ENCODE data around the gene TARP.

TARP gene

DNA sequence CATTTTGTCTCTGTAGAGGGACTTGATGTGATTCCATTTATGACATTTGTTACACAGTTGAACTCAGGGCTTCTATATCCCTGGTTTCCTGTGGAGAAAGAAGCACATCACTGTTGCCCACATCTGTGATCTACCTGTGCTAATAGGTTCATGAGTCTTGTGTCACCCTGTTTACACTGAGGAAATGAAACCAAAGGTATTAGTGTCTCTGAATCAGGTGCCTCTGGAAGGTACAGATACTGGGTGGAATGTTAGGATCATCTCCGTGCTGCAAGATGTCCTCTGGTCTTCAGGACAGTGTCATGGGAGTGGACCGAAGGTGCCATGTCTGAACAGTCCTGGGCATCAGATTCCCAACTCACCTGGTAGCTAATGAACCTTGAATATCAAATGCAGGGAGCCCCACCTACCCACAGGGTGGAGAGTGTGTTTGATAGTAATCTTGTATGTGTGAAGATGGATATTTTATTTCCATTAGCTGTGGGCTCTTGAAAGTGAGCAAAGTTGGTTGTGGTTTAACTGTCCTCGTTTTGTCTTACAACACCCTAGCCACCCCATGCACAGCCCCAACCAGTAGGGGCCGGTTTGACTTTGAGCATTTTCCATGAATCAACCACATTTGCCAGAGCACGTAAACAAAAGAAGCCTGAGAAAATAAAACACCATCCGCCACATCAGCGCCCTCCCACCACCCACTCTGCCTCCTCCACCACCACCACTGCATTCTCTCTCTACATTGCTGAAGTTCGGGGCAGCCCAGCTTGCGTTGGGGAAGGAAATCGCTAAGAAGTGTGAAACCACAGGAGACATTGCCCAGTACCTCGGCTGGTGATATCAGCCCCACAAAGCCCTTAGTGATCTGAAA, 40.7 kb downstream of the TARP start:
- intact Hi-C loops (cut with DNase I), result no loop called here

DNA sequence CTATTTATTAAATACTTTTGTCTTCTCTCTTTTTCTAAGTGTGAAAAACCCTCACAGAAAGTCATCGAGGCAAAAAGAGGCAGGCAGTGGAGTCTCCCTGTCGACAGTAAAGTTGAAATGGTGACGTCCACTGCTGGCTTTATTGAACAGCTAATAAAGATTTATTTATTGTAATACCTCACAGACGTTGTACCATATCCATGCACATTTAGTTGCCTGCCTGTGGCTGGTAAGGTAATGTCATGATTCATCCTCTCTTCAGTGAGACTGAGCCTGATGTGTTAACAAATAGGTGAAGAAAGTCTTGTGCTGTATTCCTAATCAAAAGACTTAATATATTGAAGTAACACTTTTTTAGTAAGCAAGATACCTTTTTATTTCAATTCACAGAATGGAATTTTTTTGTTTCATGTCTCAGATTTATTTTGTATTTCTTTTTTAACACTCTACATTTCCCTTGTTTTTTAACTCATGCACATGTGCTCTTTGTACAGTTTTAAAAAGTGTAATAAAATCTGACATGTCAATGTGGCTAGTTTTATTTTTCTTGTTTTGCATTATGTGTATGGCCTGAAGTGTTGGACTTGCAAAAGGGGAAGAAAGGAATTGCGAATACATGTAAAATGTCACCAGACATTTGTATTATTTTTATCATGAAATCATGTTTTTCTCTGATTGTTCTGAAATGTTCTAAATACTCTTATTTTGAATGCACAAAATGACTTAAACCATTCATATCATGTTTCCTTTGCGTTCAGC, 43.4 kb downstream of the TARP start:
- peak in 1 of 42 donors; percentile 36 for DNase-seq
- intact Hi-C loops (cut with DNase I), result loop anchor here (10.0 kb wide), 1 partner anchor 95 kb away; no protein-coding TSS in a partner anchor

More for the DNA sequence above, 40.7 kb downstream of the TARP start:
- DNase-seq, result no peak

DNA sequence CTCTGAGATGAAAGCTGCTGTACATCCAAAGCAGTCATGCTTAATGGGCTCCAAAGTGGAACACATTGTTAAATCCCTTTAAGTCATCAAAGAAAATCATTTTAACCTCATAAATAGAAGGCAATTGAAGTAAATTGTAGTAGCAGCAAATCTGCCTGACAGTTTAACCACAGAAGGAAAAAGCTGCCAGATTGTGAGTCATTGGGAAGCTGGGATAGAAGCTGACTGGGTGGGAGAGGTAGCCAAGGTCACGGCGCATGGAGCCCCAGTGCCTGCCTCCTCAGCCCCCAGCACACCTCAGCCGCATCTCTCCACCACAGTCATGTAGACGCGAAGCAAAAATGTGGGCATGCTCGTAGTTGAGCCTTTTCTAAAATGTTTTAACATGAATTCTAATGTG, 44.0 kb downstream of the TARP start:
- peak in 9 of 42 donors; percentile 6 to 58 (median 21) for DNase-seq
- intact Hi-C loops (cut with DNase I), result loop anchor here (10.0 kb wide), 1 partner anchor 95 kb away; no protein-coding TSS in a partner anchor

DNA sequence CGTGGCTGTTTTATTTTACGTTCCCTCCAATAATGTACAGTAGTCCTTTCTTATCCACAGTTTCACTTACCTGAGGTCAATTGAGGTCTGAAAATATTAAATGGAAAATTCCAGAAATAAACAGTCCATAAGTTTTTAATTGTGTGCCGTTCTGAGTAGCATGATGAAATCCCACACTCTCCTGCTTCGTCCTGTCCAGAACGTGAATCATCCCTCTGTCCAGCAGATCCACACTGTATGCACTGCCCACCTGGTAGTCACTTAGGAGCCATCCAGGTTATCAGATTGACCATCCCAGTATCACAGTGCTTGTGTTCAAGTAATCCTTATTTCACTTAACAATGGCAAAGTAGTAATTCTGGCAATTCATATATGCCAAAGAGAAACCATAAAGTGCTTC, 49.0 kb downstream of the TARP start:
- no peak for DNase-seq
- intact Hi-C loops (cut with DNase I), result loop anchor here (5.0 to 10.0 kb wide), 2 partner anchors 100 to 117 kb away; no protein-coding TSS in a partner anchor

DNA sequence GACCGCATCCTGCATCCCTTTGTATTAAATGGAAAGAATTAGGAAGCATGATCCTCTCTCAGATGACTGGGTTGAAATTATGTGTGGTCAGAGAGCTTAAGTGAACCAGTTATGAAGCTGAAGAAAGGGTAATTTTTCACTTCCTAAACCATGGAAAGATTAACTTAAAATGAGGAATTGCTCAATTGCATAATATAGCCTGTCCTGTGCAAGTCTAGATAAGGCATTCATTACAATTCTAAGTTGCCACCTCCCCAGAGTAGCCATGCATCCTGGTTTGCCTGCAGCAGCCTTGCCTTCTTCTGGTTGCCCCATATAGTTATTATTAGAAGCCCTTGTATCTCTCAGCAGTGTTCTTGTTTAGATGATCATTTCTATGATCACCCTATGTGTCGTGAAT, 50.1 kb downstream of the TARP start:
- no peak for DNase-seq
- intact Hi-C loops (cut with DNase I), result loop anchor here (5.0 to 10.0 kb wide), 2 partner anchors 101 to 116 kb away; no protein-coding TSS in a partner anchor

DNA sequence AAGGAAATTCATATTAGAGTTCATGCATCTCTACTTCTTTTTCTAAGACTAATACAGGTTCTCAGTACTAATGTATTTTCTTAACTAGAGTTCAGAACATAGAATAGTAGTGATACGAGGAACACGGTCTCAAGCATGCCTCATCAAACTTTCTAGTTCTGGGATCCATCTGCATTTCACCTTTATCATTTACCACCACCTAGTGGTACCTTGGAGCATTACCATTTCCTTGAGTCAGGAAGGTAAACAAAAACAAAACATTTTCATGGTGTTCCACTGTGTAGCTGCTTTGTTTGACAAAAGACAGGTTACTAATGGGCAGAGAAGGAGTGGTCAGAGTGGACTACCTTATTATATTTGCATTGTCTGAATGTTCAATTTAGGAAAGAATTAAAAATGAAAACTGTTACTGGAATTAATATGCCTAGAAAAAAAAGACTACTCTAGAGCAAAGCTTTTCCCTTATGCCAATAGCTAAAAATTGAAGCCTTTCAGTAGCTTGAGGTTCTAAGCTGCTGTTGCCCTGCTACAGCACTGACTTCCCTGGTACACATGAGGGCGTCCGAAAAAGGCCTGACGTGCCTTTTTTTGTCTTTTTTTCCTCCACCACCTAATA, 50.8 kb downstream of the TARP start:
- peak in 10 of 42 donors; percentile 19 to 69 (median 45) for DNase-seq
- intact Hi-C loops (cut with DNase I), result loop anchor here (5.0 to 10.0 kb wide), 2 partner anchors 102 to 115 kb away; no protein-coding TSS in a partner anchor

DNA sequence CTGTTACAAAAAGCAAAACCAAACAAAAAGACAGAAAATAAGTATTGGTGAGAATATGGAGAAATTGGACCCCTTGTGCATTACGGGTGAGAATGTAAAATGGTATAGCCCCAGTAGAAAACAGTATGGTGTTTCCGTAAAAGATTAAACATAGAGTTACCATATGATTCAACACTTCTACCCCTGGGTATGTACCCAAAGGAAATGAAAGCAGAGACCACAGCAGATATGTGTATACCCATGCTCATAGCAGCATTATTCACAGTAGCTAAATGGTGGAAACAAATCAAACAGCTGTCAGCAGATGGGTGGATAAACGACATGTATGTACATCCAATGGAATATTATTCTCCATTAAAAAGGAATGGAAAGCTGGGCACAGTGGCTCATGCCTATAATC, 53.0 kb downstream of the TARP start:
- no peak for DNase-seq
- intact Hi-C loops (cut with DNase I), result loop anchor here (5.0 to 10.0 kb wide), 2 partner anchors 104 to 113 kb away; no protein-coding TSS in a partner anchor

DNA sequence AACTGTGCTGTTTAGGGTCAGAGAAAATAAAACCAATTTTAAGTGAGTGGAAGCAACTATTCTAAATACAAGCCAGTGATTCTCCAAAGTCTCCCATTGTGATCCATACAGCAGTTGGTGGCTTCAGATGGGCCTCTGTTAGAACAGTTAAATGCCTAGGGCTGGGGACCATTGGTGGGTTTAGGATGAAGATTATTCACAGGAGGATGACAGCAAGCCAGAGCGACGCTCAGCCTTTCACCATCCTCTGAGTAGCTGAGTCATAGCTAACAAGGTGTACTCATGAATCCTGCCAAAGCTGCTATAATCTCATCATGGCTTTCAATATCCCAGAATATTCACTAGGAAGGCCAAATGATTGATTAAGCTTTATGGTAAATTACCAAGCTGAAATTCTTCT, 55.8 kb downstream of the TARP start:
- intact Hi-C loops (cut with DNase I), result loop anchor here (10.0 kb wide), 1 partner anchor 313 kb away; no protein-coding TSS in a partner anchor
- peak in 2 of 42 donors; percentile 8 to 44 for DNase-seq

DNA sequence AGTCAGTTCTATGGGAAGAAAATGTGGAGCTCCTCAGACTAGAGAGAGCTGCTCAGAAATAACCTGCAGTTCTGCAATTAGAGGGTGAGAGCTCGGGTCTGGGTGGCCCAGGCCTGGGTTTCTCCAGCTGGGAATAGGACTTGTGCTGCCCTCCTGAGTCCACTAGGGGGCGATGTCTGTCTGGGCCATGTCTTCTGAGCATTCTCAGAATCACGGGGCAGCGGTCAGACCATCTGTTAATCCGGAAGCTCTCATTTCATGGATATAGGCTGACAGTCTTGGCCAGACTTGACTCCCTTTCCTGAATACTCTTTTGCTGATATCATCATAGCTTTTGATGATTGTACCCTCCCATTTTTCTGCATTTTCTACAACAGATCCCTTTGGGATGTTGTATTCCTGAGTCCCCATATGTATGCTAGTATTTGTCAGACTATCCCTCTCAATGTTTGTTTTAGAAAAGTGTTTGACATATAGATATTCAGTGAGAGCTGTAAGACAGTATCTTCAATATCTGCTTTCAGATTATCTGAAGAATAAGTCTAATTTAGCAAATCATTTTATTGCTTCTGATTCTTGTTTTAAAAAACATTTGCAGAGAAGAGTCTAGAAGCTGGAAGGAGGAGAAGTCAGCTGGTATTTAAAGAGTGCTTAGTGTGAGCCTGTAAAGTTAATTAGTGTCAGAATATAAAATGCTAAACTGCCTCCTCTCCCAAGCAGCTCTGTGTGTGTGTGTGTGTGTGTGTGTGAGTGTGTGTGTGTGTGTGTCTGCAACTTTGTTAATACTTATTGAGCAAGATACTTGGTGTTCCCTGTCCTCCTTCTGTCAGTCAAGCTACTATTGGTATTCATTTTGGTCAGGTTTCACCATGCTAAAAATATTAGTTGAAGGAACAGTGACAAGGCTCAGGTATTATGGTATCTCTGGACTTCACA, 57.4 kb downstream of the TARP start:
- intact Hi-C loops (cut with DNase I), result loop anchor here (10.0 kb wide), 1 partner anchor 311 kb away; no protein-coding TSS in a partner anchor

DNA sequence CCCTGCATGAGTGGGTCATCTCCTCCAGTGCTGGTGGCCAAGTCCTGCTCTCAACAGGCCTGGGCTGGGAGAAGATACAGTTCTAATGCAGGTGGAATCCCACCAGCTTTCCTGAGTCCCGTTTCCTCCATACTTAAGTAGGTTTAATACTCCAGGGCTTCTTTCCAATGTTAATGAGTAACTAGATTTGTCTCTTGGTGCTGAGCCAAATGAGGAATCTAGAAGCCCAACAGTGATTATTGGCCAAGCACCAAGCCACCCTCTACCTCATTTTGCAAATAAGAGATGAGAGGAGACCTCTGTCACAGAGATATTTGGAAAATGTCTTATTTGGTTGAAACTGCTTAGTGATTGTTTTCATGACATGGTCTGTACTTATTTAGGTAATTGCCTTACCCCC, 58.3 kb downstream of the TARP start:
- no peak for DNase-seq
- intact Hi-C loops (cut with DNase I), result loop anchor here (10.0 kb wide), 1 partner anchor 310 kb away; no protein-coding TSS in a partner anchor

More for the DNA sequence above, 57.4 kb downstream of the TARP start:
- peak; percentile 53 to 93 (median 78) for DNase-seq

DNA sequence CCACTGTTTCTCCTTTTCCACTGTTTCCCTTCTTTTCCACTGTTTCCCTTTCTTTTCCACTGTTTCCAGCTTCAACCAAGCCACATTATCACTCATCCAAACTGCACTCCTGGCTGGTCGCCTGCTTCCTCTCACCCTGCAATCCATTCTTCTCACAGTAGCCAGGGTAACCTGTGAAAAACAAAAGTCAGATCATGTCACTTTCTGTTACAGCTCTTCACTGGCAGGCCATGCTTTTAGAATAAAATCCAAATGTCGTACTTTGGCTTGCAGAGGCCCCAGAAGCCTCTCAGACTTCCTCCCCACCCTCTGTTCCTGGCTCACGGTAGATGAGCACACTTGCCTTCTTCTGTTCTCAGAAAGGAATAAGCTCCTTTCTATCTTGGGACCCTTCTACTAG, 61.5 kb downstream of the TARP start:
- intact Hi-C loops (cut with DNase I), result loop anchor here (10.0 kb wide), 1 partner anchor 307 kb away; no protein-coding TSS in a partner anchor
- peak in 8 of 42 donors; percentile 15 to 44 (median 20) for DNase-seq

DNA sequence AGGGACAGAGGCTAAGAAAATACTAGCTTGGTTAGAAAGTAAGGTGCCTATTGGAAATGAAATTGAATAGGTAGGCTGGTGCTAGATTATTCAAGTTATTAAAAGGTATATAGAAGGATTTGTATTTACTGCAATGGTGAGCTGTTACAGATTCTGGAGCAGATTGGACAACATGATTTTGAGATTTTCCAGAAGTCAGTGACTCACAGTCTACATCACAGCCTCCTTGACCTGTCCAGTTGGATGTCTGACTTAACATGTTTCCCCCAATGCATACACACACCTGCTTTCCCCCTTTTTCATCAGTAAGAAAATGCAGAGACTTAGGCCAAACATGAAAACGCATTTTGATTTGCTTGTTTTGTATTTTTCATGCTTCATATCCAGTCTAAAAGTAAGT, 62.0 kb downstream of the TARP start:
- DNase-seq, result no peak
- intact Hi-C loops (cut with DNase I), result loop anchor here (10.0 kb wide), 1 partner anchor 307 kb away; no protein-coding TSS in a partner anchor

All from head of caudate nucleus (tissue), 42 donors.